ENCODE measurements around the gene RUNDC3A.
"Not testable (repeated sequence)": the region's sequence is repeated elsewhere in the genome, so short reads cannot be mapped to it uniquely, and the experiment has no call there.

- TF ChIP-seq, protein P1, sequence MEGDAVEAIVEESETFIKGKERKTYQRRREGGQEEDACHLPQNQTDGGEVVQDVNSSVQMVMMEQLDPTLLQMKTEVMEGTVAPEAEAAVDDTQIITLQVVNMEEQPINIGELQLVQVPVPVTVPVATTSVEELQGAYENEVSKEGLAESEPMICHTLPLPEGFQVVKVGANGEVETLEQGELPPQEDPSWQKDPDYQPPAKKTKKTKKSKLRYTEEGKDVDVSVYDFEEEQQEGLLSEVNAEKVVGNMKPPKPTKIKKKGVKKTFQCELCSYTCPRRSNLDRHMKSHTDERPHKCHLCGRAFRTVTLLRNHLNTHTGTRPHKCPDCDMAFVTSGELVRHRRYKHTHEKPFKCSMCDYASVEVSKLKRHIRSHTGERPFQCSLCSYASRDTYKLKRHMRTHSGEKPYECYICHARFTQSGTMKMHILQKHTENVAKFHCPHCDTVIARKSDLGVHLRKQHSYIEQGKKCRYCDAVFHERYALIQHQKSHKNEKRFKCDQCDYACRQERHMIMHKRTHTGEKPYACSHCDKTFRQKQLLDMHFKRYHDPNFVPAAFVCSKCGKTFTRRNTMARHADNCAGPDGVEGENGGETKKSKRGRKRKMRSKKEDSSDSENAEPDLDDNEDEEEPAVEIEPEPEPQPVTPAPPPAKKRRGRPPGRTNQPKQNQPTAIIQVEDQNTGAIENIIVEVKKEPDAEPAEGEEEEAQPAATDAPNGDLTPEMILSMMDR (IDR thresholded peaks at IDR 0.05), result not testable (repeated sequence)
- not testable (repeated sequence) for TF ChIP-seq ZFX (IDR thresholded peaks at IDR 0.05; ENCODE audit: borderline replicate concordance)
These were observed 39.0 kb downstream of the RUNDC3A start for GRCh38 chr17:44347206-44348055.

Data from 22Rv1 (cell line).